Activated naive CD4-positive, alpha-beta T cell treated with anti-CD3 and anti-CD28 coated beads for 36 hours (primary cell): Measurements from ENCODE around the gene SNORC. TPM values are rescaled to one million over a fixed set of nuclear protein-coding genes. Genes with fewer than 3 reads are reported as not detected.
"Not testable (repeated sequence)": the region's sequence is repeated elsewhere in the genome, so short reads cannot be mapped to it uniquely, and the experiment has no call there.

Experiments
- CTCF ChIA-PET: fragments of 350-600 bp; sonication (Branson Sonifier 250); formaldehyde crosslinking; loops from one replicate; lab custom pipeline; 2021; ENCODE audit warnings: antibody characterized with exemption; lab: Charles Lee
- DNase-seq: peaks from one replicate; pipeline ENCODE4 v3.0.0-alpha.2; 2020
- H3K27ac Mint-ChIP-seq: one replicate; pipeline ENCODE4 v1.8.0; 2021; ENCODE audit warnings: mild to moderate bottlenecking, mixed read lengths
- H3K27me3 Mint-ChIP-seq: one replicate; pipeline ENCODE4 v1.8.0; 2021; ENCODE audit warnings: low read depth, mixed read lengths
- H3K36me3 Mint-ChIP-seq: one replicate; pipeline ENCODE4 v1.8.0; 2021; ENCODE audit warnings: low read depth, mixed read lengths
- H3K4me1 Mint-ChIP-seq: one replicate; pipeline ENCODE4 v1.8.0; 2021; ENCODE audit warnings: low read depth, mixed read lengths
- H3K4me3 Mint-ChIP-seq: one replicate; pipeline ENCODE4 v1.8.0; 2021; ENCODE audit warnings: mild to moderate bottlenecking, moderate library complexity, mixed read lengths
- H3K9me3 Mint-ChIP-seq: one replicate; pipeline ENCODE4 v1.8.0; 2021; ENCODE audit warnings: mixed read lengths
- intact Hi-C: fragments of 100-400 bp; cut with micrococcal nuclease; formaldehyde crosslinking; loops from one replicate; pipeline ENCODE4 v1.15.1; 2023
- total RNA-seq, 2 experiments: library from RNA; stranded (reverse); gene quantifications; one replicate each; pipeline ENCODE4 v1.2.3, GENCODE V29; 2021

SNORC gene
- total RNA-seq, 2 experiments from 2014 or later = 0.72 to 1.1 TPM

DNA sequence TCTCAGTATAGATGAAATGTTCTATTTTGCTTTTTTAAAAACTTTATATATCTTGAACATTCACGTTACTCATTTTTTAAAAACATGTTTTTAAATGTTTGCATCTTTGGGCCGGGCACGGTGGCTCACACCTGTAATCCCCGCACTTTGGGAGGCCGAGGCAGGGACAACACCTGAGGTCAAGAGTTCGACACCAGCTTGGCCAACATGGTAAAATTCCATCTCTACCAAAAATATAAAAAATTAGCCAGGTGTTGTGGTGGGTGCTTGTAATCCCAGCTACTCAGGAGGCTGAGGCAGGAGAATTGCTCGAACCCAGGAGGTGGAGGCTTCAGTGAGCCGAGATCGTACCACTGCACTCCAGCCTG, 37.6 kb downstream of the SNORC start:
- H3K27ac Mint-ChIP-seq, H3K4me1 Mint-ChIP-seq, intact Hi-C loops, CTCF ChIA-PET, DNase-seq, H3K36me3 Mint-ChIP-seq, H3K4me3 Mint-ChIP-seq: not testable (repeated sequence)
- Mint-ChIP-seq H3K9me3 (peaks cover 14% of the 10 kb centered on the region), H3K27me3 (peaks cover 10% of the 10 kb centered on the region)

DNA sequence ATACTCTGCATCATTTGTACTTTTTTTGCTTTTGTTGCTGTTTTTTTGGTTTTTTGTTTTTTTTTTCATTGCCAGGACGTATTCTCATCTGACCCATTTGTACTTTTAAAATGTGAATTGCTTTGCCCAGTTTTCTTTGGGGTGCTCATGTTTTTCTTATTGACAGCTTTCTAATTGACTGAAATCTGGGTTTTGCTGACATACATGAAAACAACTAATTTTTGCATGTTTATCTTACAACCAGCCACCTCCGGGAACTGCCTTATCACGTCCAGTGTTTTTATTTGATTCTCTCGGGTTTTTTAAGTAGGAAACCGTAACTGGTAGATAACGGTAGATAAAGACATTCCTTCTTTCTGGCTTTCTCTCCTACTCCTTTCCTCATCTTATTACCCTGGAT, 38.6 kb downstream of the SNORC start:
- peaks cover 14% of the 10 kb centered on the region for H3K27me3 Mint-ChIP-seq
- peaks cover 15% of the 10 kb centered on the region for H3K9me3 Mint-ChIP-seq
- H3K36me3 Mint-ChIP-seq = peaks cover 1% of the 10 kb centered on the region
- intact Hi-C loops = no loop called here
- H3K27ac Mint-ChIP-seq = no peak overlapping the region
- DNase-seq = no peak
- H3K4me1 Mint-ChIP-seq = no peaks in the 10 kb centered on the region
- no peak overlapping the region for H3K4me3 Mint-ChIP-seq
- CTCF ChIA-PET = no interaction called here

DNA sequence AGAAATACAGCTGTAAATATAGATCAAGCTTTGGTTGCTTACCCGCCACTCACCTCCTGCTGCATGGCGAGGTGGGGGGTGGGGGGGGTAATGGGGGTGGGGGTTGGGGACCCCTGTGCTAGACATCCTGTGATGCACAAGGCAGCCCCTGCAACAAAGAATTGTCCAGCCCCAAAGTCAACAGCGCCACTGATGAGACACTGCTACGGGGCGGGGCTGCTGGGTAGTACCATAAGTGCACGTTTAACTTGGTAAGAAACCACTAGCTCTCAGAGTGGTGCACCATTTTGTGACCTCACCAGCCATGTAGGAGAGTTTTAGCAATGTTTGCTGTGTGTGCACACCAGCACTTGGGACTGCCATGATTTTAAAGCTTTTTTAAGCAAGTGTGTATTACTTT, 40.3 kb downstream of the SNORC start:
- H3K4me1 Mint-ChIP-seq = no peaks in the 10 kb centered on the region
- peaks cover 15% of the 10 kb centered on the region for H3K9me3 Mint-ChIP-seq
- H3K27ac Mint-ChIP-seq = no peak overlapping the region
- H3K36me3 Mint-ChIP-seq = peaks cover 1% of the 10 kb centered on the region
- H3K4me3 Mint-ChIP-seq = no peak overlapping the region
- CTCF ChIA-PET = no interaction called here
- peaks cover 17% of the 10 kb centered on the region for H3K27me3 Mint-ChIP-seq
- DNase-seq = no peak
- intact Hi-C loops = no loop called here

DNA sequence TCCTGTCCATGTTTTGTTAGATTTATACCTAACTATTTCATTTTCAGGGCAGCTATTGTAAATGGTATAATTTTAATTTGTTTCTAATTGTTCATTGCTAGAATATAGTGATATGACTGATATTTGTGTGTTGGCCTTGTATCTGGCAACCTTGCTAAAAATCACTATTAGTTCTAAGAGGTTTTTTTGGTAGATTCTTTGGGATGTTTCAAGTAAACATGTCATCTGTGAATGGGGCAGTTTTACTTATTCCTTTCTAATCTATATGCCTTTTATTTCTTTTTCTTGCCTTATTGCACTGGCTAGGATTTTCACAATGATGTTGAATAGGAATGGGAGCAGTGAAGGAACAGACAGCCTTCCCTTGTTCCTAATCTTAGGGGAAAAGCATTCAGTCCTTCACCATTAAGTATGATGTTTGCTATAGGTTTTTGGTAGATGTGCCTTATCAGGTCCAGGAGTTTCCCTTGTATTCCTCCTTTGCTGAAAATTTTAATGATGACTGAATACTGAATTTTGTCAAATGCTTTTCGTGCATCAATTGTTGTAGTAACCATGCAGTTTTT, 41.7 kb downstream of the SNORC start:
- Mint-ChIP-seq H3K36me3 (peaks cover 1% of the 10 kb centered on the region), H3K27ac (no peak overlapping the region), H3K27me3 (peaks cover 22% of the 10 kb centered on the region), H3K9me3 (peaks cover 15% of the 10 kb centered on the region), H3K4me3 (no peak overlapping the region), H3K4me1 (no peaks in the 10 kb centered on the region)
- intact Hi-C loops = no loop called here
- DNase-seq = no peak
- CTCF ChIA-PET = no interaction called here

DNA sequence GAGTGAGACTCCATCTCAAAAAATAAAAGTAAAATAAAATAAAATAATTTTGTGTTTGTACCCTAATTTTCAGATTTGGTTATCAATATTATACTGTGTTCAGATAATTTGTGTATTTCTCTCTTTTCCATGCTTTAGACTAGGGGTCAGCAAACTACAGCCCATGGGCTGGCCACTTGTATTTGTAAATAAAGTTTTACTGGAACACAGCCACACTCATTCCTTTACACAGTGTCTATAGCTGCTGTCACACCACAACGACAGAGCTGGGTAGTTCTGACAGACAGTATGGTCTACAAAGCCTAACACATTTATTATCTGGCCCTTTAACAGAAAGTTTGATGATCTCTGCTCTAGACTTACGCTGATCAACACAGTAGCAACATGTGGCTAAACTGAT, 43.8 kb downstream of the SNORC start:
- intact Hi-C loops = no loop called here
- CTCF ChIA-PET = no interaction called here
- Mint-ChIP-seq H3K9me3 (peaks cover 15% of the 10 kb centered on the region), H3K27me3 (peaks cover 22% of the 10 kb centered on the region), H3K4me1 (no peaks in the 10 kb centered on the region), H3K36me3 (peaks cover 1% of the 10 kb centered on the region), H3K27ac (no peak overlapping the region), H3K4me3 (no peak overlapping the region)
- DNase-seq = no peak

DNA sequence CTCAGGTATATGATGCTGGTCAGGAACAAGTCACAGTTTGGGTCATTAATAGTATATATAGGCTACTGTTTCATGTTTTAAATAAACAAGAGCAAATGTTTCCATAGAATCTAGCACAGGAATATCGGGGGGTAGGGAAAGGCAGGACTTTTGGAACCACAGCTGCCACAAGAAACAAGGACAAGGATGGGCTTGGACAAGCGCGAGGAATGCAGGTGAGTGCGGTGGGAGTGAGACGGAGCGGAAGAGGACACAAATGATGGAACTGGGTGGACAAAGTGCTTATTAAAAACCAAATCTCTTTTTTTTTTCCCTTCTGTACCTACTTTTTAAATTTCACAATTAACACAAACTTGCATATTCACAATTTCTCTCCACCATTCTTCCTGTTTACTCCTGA, 49.1 kb downstream of the SNORC start:
- Mint-ChIP-seq H3K27ac (no peak overlapping the region), H3K27me3 (peaks cover 25% of the 10 kb centered on the region), H3K9me3 (no peaks in the 10 kb centered on the region), H3K36me3 (no peaks in the 10 kb centered on the region), H3K4me1 (no peaks in the 10 kb centered on the region), H3K4me3 (no peak overlapping the region)
- CTCF ChIA-PET = no interaction called here
- intact Hi-C loops = no loop called here
- DNase-seq = no peak

DNA sequence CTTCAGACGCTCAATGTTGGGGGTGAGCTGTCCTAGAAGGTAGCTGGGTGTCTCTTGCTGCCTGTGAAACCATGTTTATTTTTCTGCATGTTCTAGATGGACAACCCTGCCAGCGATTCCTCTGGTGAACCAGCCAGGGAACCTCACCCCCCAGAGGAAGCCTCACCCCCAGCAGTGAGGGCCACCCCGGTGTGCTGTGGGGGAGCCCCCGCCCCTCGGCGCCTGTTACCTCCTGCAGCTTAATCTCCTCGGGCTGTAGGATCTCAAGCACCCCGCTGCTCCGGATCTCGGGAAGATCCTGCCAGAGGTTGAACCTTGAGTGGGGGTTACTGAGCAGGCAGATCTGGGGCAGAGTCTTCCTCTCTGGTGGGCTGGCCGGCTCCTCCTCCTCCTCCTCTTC, 50.0 kb downstream of the SNORC start:
- H3K4me3 Mint-ChIP-seq = no peak overlapping the region
- CTCF ChIA-PET = no interaction called here
- H3K27ac Mint-ChIP-seq = no peak overlapping the region

DNA sequence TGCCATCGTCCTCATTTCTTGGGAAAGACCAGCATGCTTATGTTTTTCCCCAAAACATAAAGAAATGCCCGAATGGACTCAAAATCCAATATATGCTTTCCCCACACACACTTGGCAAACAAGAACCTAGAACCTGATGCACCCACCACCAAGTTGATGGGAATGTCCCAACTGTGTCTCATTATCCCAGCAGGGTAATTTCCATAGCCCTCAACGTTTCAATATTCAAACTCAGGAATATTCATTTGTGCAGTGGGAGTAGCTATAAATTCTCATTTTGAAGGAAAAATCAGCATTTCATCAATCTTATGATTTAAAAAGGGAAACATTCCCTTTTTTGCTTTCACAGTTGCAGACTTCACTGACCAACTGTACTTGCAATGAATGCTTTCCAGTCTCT, 50.7 kb downstream of the SNORC start:
- CTCF ChIA-PET = no interaction called here
- intact Hi-C loops = no loop called here
- no peak for DNase-seq
- H3K4me3 Mint-ChIP-seq = no peak overlapping the region
- H3K9me3 Mint-ChIP-seq = no peaks in the 10 kb centered on the region
- H3K4me1 Mint-ChIP-seq = no peaks in the 10 kb centered on the region
- H3K36me3 Mint-ChIP-seq = no peaks in the 10 kb centered on the region
- peaks cover 33% of the 10 kb centered on the region for H3K27me3 Mint-ChIP-seq
- H3K27ac Mint-ChIP-seq = no peak overlapping the region

More for the DNA sequence above, 50.0 kb downstream of the SNORC start:
- intact Hi-C loops = no loop called here
- H3K27me3 Mint-ChIP-seq = peaks cover 31% of the 10 kb centered on the region
- no peaks in the 10 kb centered on the region for H3K9me3 Mint-ChIP-seq
- no peaks in the 10 kb centered on the region for H3K4me1 Mint-ChIP-seq
- no peak for DNase-seq
- no peaks in the 10 kb centered on the region for H3K36me3 Mint-ChIP-seq

DNA sequence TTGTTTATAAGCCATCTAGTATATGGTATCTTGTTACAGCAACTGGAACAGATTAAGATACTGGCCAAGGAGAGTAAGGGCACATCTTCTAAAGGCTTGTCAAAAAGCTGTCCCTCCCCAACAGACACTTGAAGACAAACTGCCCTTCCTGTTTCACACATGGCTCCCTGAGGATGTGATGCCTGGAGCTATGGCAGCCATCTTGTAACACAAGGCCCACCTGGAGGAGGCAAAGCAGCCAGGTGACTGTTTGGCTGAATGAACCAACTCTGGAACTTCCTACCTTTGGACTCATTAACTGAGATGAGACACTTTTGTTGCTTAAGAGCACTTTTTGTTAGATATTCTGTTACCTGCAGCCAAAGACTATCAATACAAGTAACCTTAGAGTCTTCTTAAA, 54.4 kb downstream of the SNORC start:
- Mint-ChIP-seq H3K4me1 (peaks cover 12% of the 10 kb centered on the region), H3K36me3 (peaks cover 2% of the 10 kb centered on the region), H3K27ac (no peak overlapping the region), H3K9me3 (no peaks in the 10 kb centered on the region), H3K4me3 (no peak overlapping the region), H3K27me3 (peaks cover 42% of the 10 kb centered on the region)
- CTCF ChIA-PET = no interaction called here
- intact Hi-C loops = no loop called here
- no peak for DNase-seq

DNA sequence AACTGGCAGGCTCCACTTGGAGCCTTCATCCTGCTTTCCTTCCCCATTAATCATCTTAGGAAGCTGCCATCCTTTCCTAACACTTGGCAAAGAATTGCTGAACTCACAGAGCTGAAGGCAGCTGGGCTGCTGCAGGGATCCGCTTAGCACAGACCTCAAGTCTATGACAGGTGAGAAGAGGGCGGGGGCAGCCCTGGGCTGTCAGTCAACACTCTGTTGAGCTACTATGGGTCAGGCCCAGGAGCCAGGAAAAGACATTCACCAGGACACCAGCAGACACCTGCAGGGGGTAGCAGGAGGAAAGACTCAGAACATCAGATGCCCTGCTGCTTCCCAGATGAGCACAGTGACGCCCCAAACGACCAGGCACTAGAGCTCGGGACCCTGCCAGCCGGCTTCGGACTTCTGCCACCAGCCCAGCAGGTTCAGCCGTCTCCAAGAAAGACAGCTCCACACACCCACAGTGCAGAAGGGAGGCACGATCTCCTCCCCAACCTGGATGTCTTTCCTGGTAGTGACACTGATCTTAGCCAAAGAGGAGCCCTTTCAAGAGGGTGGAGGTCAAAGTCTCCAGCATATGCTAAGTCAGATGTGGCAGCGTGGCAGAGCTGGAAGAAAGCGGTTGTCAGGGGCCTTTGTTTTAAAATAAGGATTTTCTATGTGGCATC, 55.2 kb downstream of the SNORC start:
- H3K27ac Mint-ChIP-seq = no peak overlapping the region
- H3K36me3 Mint-ChIP-seq = peaks cover 2% of the 10 kb centered on the region
- CTCF ChIA-PET = no interaction called here
- no peaks in the 10 kb centered on the region for H3K9me3 Mint-ChIP-seq
- peaks cover 17% of the 10 kb centered on the region for H3K4me1 Mint-ChIP-seq
- DNase-seq = no peak
- H3K27me3 Mint-ChIP-seq = peaks cover 43% of the 10 kb centered on the region
- no peak overlapping the region for H3K4me3 Mint-ChIP-seq
- intact Hi-C loops = no loop called here

DNA sequence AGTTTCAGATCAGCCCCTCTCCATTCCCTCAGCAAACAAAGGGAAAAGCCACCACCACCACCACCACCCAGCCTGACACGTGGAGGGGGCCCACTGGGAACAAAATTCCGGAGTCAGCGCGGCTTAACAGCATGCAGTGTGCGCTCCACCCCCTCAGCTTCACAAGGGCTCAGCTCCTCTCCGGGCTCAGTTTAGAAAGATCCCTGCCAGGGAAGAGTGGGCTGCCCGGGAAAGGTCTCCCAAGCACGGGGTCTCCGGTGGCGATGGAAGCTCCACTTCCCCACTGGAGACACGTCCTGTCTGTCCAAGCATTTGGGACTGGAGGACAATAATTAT, 55.7 kb downstream of the SNORC start:
- no peak for DNase-seq
- Mint-ChIP-seq H3K27ac (no peak overlapping the region), H3K4me1 (peaks cover 17% of the 10 kb centered on the region), H3K36me3 (peaks cover 2% of the 10 kb centered on the region), H3K27me3 (peaks cover 44% of the 10 kb centered on the region), H3K9me3 (no peaks in the 10 kb centered on the region), H3K4me3 (no peak overlapping the region)
- CTCF ChIA-PET = no interaction called here
- intact Hi-C loops = no loop called here

DNA sequence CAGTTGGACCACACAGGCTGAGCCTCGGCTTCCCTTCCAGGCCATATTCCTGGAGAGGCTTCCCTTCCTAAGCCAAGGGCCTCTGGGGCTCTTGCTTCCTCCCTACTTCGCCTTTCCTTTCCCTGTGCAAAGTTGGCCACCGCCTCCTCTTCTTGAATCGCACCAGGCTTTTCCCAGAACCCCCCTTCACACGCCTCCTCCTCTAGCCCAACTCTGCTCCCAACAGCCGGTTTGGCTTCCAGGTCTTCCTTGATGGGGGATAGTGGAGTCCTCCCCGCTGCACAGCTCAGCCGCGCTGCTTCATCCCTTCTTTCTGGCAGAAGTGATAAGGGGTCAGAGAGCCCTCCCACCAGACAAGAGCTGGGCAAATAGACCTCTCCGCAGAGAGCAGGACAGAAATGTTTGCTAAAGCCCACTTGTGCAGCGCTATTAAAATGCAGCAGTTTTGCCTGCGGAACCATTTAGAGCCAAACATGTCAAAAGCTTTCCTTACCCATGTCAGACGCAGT, 56.4 kb downstream of the SNORC start:
- Mint-ChIP-seq H3K27me3 (peaks cover 48% of the 10 kb centered on the region), H3K4me1 (peaks cover 17% of the 10 kb centered on the region), H3K27ac (no peak overlapping the region), H3K4me3 (peak overlapping the region; percentile 55), H3K36me3 (peaks cover 2% of the 10 kb centered on the region), H3K9me3 (no peaks in the 10 kb centered on the region)
- DNase-seq = no peak
- CTCF ChIA-PET = no interaction called here
- intact Hi-C loops = no loop called here

DNA sequence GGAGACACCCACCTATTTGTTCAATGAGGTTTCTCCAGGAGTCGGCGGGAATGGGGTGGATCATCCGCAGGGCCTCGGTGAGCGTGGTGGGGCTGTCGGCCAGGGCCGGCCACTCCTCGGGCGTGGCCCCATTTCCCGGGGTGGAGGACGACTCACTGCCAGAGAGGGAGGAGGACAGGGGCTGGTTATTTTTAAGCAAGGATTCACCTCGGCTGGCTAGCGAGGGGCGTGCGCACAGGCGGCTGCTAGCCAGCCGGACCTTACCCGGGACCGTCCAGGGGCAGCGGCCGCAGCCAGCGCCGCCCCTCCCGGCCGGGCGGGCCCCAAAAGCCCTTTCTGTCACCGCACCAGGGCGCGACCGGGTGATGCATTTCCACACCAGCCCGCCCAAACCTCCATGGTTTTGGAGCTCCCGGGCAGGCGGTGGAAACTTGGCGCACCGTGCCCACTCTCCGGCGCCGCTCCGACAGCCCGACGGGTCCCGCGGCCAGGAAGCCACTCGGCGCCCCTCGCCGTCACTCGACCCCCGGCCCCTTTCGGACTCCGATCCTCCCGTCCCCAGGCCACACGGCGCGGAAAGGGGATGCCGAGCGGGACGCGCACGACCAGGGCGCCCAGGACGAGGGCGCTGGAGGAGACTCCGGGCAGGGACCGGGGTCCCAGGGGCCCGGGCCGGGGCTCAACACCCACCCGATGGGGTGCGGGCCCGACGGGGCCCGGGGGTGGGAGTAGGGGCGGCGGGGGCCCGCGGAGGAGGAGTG, 57.1 kb downstream of the SNORC start:
- Mint-ChIP-seq H3K9me3 (no peaks in the 10 kb centered on the region), H3K4me3 (peak overlapping the region; percentile 55), H3K4me1 (peaks cover 17% of the 10 kb centered on the region), H3K27ac (no peak overlapping the region), H3K27me3 (peaks cover 51% of the 10 kb centered on the region), H3K36me3 (peaks cover 2% of the 10 kb centered on the region)
- intact Hi-C loops = no loop called here
- CTCF ChIA-PET = no interaction called here
- DNase-seq = peak; percentile 27
